ENCODE data around the gene COL10A1.

Gene COL10A1

DNA sequence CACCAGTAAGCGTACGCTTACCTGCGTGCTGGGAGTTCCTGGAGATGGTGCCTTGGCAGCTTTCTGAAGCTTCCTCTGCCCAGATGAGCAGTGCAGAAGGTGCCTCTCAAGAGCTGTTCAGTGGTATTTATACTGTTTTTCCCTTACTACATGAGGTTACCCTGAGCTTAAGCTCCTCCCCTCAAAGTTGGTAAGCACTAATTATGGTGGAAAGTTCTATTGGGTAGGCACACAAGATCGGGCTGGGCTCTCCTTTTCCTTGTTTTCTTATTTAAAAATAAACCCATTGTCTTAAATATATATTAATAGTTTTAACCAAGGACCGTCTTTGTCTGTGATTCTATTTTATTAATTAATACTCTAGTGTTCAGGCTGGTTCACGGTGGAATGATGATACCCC, at the start of gene COL10A1:
COL10A1 (minus strand) TSS at position 101 of the 400 bp plus-strand sequence. CDS start 640 bp downstream, outside the sequence.
- no peak for DNase-seq

GRCh38 chr6:116175344-116175743, 49.4 kb upstream of the COL10A1 start:
- Mint-ChIP-seq H3K36me3 (ENCODE audit: low read depth) (peaks cover 40% of the 10 kb centered on the region), H3K27me3 (no peaks in the 10 kb centered on the region), H3K9me3 (peaks cover 17% of the 10 kb centered on the region), H3K27ac (no peak overlapping the region), H3K4me3 (no peak overlapping the region), H3K4me1 (ENCODE audit: low read depth) (no peaks in the 10 kb centered on the region)
- no peak for DNase-seq

More for the DNA sequence above, at the start of gene COL10A1:
- H3K27me3 Mint-ChIP-seq: no peaks in the 10 kb centered on the region
- no peak within 1 kb of the TSS for H3K27ac Mint-ChIP-seq
- peaks cover 54% of the 10 kb centered on the region for H3K36me3 Mint-ChIP-seq (ENCODE audit: low read depth)
- H3K4me1 Mint-ChIP-seq (ENCODE audit: low read depth): peaks cover 5% of the 10 kb centered on the region
- no peaks in the 10 kb centered on the region for H3K9me3 Mint-ChIP-seq
- H3K4me3 Mint-ChIP-seq: no peak within 1 kb of the TSS

DNA sequence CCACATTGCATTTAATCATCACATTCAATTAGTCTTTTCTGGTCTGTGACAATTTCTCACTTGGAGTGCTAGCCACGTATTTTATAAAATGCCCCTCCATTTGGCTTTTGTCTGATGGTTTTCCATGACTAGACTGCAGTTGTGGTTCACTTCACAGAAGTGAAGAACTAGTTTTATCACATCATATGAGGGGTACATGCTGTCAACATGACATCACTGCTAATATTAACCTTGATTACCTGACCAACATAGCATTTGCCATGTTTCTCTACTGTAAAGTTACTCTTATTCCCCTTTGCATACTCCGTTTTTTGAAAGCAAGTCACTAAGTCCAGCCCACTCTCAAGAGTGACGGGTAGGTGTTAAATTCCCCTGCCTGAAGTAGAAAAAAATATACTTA, 48.0 kb upstream of the COL10A1 start:
- Mint-ChIP-seq H3K4me1 (ENCODE audit: low read depth) (no peaks in the 10 kb centered on the region), H3K27ac (no peak overlapping the region), H3K9me3 (peaks cover 17% of the 10 kb centered on the region), H3K27me3 (no peaks in the 10 kb centered on the region), H3K4me3 (no peak overlapping the region), H3K36me3 (ENCODE audit: low read depth) (peaks cover 40% of the 10 kb centered on the region)
- no peak for DNase-seq

GRCh38 chr6:116170358-116171057, 44.6 kb upstream of the COL10A1 start:
- Mint-ChIP-seq H3K27me3 (no peaks in the 10 kb centered on the region), H3K36me3 (ENCODE audit: low read depth) (peaks cover 57% of the 10 kb centered on the region), H3K4me3 (no peak overlapping the region), H3K4me1 (ENCODE audit: low read depth) (no peaks in the 10 kb centered on the region), H3K27ac (no peak overlapping the region), H3K9me3 (peaks cover 15% of the 10 kb centered on the region)
- DNase-seq: no peak

DNA sequence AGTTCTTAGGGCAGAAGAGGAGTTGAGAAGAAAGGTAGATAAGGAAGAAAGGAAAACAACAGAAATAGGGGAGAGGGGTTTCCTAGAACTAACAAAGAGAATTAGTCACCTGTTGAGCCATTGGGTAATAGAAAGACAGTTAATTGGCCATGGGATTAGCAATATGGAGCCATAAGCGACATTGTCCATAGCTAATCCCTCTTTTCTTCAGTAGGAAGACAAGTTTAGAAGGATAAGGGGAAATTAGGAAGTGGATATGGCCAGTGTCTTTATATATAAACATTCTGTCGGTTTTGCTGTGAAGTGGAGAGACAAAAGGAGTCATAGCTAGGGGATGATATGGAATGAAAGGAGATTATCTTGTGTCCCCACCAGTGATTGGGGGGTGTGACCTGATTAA, 43.9 kb upstream of the COL10A1 start:
- no peak overlapping the region for H3K27ac Mint-ChIP-seq
- no peaks in the 10 kb centered on the region for H3K27me3 Mint-ChIP-seq
- H3K4me3 Mint-ChIP-seq: no peak overlapping the region
- no peak for DNase-seq
- peaks cover 10% of the 10 kb centered on the region for H3K9me3 Mint-ChIP-seq
- no peaks in the 10 kb centered on the region for H3K4me1 Mint-ChIP-seq (ENCODE audit: low read depth)
- peaks cover 57% of the 10 kb centered on the region for H3K36me3 Mint-ChIP-seq (ENCODE audit: low read depth)

GRCh38 chr6:116168148-116168547, 42.2 kb upstream of the COL10A1 start:
- Mint-ChIP-seq H3K4me3 (no peak overlapping the region), H3K9me3 (peaks cover 9% of the 10 kb centered on the region), H3K27me3 (no peaks in the 10 kb centered on the region), H3K36me3 (ENCODE audit: low read depth) (peaks cover 55% of the 10 kb centered on the region), H3K4me1 (ENCODE audit: low read depth) (no peaks in the 10 kb centered on the region), H3K27ac (no peak overlapping the region)
- DNase-seq: no peak

DNA sequence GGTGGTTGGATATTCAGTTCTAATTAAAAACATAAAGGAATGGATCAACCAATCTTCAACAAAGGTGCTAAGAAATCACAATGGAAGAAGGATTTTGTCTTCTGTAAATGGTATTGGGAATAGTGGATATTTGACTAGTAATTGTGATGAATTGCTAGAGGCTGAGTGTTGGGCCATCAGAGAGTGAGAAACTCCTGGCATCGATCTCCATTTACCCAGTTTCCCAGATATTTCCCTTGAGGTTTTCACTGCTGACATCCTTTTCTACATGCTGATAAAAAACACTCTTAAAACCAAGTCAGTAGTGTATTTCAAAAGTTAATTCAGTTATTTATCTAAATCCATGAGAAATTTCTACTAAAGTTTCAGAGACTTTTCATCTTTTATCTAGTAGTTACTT, 40.4 kb upstream of the COL10A1 start:
- peaks cover 15% of the 10 kb centered on the region for H3K9me3 Mint-ChIP-seq
- peaks cover 63% of the 10 kb centered on the region for H3K36me3 Mint-ChIP-seq (ENCODE audit: low read depth)
- peaks cover 2% of the 10 kb centered on the region for H3K4me1 Mint-ChIP-seq (ENCODE audit: low read depth)
- H3K27ac Mint-ChIP-seq: no peak overlapping the region
- DNase-seq: no peak
- no peak overlapping the region for H3K4me3 Mint-ChIP-seq
- no peaks in the 10 kb centered on the region for H3K27me3 Mint-ChIP-seq

- H3K27me3 Mint-ChIP-seq: no peaks in the 10 kb centered on the region
- peaks cover 15% of the 10 kb centered on the region for H3K9me3 Mint-ChIP-seq
- DNase-seq: no peak
- H3K4me1 Mint-ChIP-seq (ENCODE audit: low read depth): peaks cover 2% of the 10 kb centered on the region
- H3K27ac Mint-ChIP-seq: no peak overlapping the region
- H3K4me3 Mint-ChIP-seq: no peak overlapping the region
- peaks cover 64% of the 10 kb centered on the region for H3K36me3 Mint-ChIP-seq (ENCODE audit: low read depth)
These were observed 39.7 kb upstream of the COL10A1 start for GRCh38 chr6:116165596-116165995.

DNA sequence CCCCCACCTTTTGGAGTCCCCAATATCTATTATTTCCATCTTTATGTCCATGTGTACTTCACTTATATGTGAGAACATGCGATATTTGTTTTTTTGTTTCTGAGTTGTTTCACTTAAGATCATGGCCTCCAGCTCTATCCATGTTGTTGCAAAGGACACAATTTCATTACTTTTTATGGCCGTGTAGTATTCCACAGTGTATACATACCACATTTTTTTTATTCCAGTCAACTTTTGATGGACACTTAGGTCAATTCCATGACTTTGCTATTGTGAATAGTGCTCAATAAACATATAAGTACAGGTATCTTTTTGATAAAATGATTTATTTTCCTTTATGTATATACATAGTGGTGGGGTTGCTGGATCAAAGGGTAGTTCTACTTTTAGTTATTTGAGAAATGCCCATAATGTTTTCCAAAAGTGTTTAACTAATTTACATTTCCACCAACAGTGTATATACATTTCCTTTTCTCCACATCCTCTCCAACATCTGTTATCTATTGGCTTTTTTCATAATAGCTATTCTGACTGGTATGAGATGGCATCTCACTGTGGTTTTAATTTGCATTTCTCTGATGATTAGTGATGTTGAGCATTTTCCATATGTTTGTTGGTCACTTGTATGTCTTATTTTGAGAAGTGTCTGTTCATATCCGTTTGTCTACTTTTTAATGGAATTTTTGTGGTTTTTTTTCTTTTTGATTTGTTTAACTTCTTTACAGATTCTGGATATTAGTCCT, 34.0 kb upstream of the COL10A1 start:
- Mint-ChIP-seq H3K36me3 (ENCODE audit: low read depth) (peaks cover 52% of the 10 kb centered on the region), H3K27me3 (no peaks in the 10 kb centered on the region), H3K4me3 (no peak overlapping the region), H3K27ac (no peak overlapping the region), H3K9me3 (peaks cover 18% of the 10 kb centered on the region), H3K4me1 (ENCODE audit: low read depth) (peaks cover 3% of the 10 kb centered on the region)
- DNase-seq: no peak

GRCh38 chr6:116158641-116159040, 32.7 kb upstream of the COL10A1 start:
- Mint-ChIP-seq H3K27me3 (no peaks in the 10 kb centered on the region), H3K27ac (no peak overlapping the region), H3K9me3 (peaks cover 11% of the 10 kb centered on the region), H3K36me3 (ENCODE audit: low read depth) (peaks cover 44% of the 10 kb centered on the region), H3K4me3 (no peak overlapping the region), H3K4me1 (ENCODE audit: low read depth) (peaks cover 3% of the 10 kb centered on the region)
- DNase-seq: no peak

DNA sequence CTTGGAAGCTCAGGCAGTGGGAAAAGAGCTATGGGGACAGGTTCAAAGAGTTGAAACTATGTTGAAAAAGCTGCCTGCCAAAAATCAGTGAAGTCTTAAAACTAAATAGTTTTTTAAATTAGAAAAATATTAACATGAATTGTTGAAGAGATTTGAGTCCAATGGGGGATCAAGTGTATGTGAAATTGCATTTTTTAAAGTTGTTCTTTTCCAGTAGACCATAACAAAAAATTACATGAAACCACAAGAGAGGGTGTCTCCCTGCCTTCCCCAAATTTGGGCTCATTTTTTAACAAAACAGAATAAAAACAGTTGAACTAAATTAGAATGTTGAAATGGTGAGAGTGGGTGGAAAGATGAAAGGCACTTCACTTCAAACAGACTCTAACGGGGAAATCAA, 31.5 kb upstream of the COL10A1 start:
- H3K27ac Mint-ChIP-seq: no peak overlapping the region
- no peak overlapping the region for H3K4me3 Mint-ChIP-seq
- H3K9me3 Mint-ChIP-seq: peaks cover 7% of the 10 kb centered on the region
- H3K36me3 Mint-ChIP-seq (ENCODE audit: low read depth): peaks cover 34% of the 10 kb centered on the region
- peaks cover 2% of the 10 kb centered on the region for H3K4me1 Mint-ChIP-seq (ENCODE audit: low read depth)
- H3K27me3 Mint-ChIP-seq: no peaks in the 10 kb centered on the region
- DNase-seq: no peak

GRCh38 chr6:116156405-116157326, 30.7 kb upstream of the COL10A1 start:
- Mint-ChIP-seq H3K4me1 (ENCODE audit: low read depth) (peaks cover 2% of the 10 kb centered on the region), H3K9me3 (peaks cover 5% of the 10 kb centered on the region), H3K36me3 (ENCODE audit: low read depth) (peaks cover 28% of the 10 kb centered on the region), H3K4me3 (no peak overlapping the region), H3K27ac (no peak overlapping the region), H3K27me3 (no peaks in the 10 kb centered on the region)
- no peak for DNase-seq

DNA sequence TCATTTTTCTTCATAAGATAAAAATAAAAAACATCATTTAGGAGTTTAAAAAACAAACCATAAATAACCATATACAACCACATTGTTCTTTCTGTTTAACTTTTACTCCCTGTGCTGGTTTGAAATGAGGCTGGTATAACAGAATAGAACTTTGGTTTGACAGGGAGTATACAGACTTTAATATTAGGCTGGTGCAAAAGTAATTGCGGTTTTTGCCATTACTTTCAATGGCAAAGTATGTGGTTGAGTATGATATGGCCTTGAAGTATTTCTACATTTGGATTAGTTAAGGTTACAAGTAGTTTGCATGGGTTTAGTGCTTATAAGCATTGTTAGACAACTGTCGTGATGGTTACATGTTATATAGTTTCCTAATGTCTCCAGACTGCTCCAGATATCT, 29.0 kb upstream of the COL10A1 start:
- DNase-seq: no peak
- H3K36me3 Mint-ChIP-seq (ENCODE audit: low read depth): peaks cover 21% of the 10 kb centered on the region
- no peaks in the 10 kb centered on the region for H3K27me3 Mint-ChIP-seq
- peaks cover 2% of the 10 kb centered on the region for H3K4me1 Mint-ChIP-seq (ENCODE audit: low read depth)
- no peak overlapping the region for H3K27ac Mint-ChIP-seq
- H3K9me3 Mint-ChIP-seq: no peaks in the 10 kb centered on the region
- H3K4me3 Mint-ChIP-seq: no peak overlapping the region

DNA sequence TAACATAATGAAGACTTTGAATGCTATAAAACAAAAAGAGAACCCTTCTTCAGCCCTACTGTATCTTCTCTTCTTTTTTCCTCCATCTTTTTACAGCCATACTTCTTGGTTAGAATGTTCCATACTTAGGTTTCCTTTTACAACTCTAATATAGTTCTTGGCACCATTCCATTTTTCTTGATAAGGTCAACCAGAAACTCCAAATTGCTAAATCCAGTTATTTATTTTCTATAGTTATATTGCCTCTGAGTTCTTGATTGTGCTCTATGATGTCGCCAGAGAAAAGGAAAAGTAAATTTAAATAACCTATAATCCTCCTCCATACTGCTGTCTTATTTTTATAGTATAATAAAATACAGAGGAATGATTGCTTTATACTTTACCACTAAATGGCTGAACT, 26.7 kb upstream of the COL10A1 start:
- H3K36me3 Mint-ChIP-seq (ENCODE audit: low read depth): peaks cover 13% of the 10 kb centered on the region

More for the DNA sequence above, 26.7 kb upstream of the COL10A1 start:
- H3K4me1 Mint-ChIP-seq (ENCODE audit: low read depth): peaks cover 2% of the 10 kb centered on the region
- H3K9me3 Mint-ChIP-seq: no peaks in the 10 kb centered on the region
- no peaks in the 10 kb centered on the region for H3K27me3 Mint-ChIP-seq
- no peak overlapping the region for H3K4me3 Mint-ChIP-seq
- no peak overlapping the region for H3K27ac Mint-ChIP-seq
- DNase-seq: no peak
